OCI-LY7 (cell line): ENCODE results near the gene DIAPH1. TPM values are rescaled to one million over a fixed set of nuclear protein-coding genes. Genes with fewer than 3 reads are reported as not detected.

Source experiments
- BruUV-seq: library from RNA; stranded (reverse); fragments of 400-500 nt; replicated peaks from 2 replicates; lab custom pipeline; 2021; lab: Mats Ljungman, UMichigan
- CTCF ChIA-PET: fragments of 300-600 bp; sonication (Branson Sonifier 250); formaldehyde crosslinking; loops from one replicate; lab custom pipeline; 2022; ENCODE audit warnings: antibody characterized with exemption; ENCODE audit not compliant: unreplicated experiment; lab: Charles Lee
- POLR2A ChIA-PET: fragments of 300-600 bp; sonication (Branson Sonifier 250); formaldehyde crosslinking; loops from one replicate; lab custom pipeline; 2022; ENCODE audit warnings: antibody characterized with exemption; lab: Charles Lee
- DNase-seq: peaks from one replicate; pipeline ENCODE4 v3.0.0-alpha.2; 2015; ENCODE audit warnings: low spot score
- H2AFZ ChIP-seq: fragments of 200-600 bp; sonication (generic), shearing (Covaris generic); 2 replicates; pipeline ENCODE4 v1.6.1; 2014; ENCODE audit warnings: mild to moderate bottlenecking, antibody characterized with exemption, low read length, moderate library complexity
- H3K27ac ChIP-seq: fragments of 200-600 bp; sonication (generic); 2 replicates; pipeline ENCODE4 v1.5.1; 2014; ENCODE audit warnings: mixed run types, low read depth, mild to moderate bottlenecking, moderate library complexity, low read length, inconsistent platforms; ENCODE audit not compliant: poor library complexity, severe bottlenecking
- H3K36me3 ChIP-seq: fragments of 200-600 bp; sonication (generic); 2 replicates; pipeline ENCODE4 v1.6.1; 2014; ENCODE audit warnings: mild to moderate bottlenecking, antibody characterized with exemption, low read length, moderate library complexity, mixed read lengths; ENCODE audit not compliant: insufficient read depth
- H3K4me1 ChIP-seq: fragments of 200-600 bp; sonication (generic); 2 replicates; pipeline ENCODE4 v1.5.1; 2014; ENCODE audit warnings: mild to moderate bottlenecking, low read length; ENCODE audit not compliant: insufficient read depth, poor library complexity, severe bottlenecking
- H3K4me2 ChIP-seq: fragments of 200-600 bp; sonication (generic); 2 replicates; pipeline ENCODE4 v1.6.1; 2014; ENCODE audit warnings: mild to moderate bottlenecking, low read length
- H3K4me3 ChIP-seq: fragments of 200-600 bp; sonication (generic); 2 replicates; pipeline ENCODE4 v1.5.1; 2014; ENCODE audit warnings: mild to moderate bottlenecking, low read depth, low read length; ENCODE audit not compliant: poor library complexity, severe bottlenecking
- H3K79me2 ChIP-seq: fragments of 200-600 bp; sonication (generic); 2 replicates; pipeline ENCODE4 v1.6.1; 2016; ENCODE audit warnings: low read depth, mild to moderate bottlenecking, low read length, moderate library complexity, mixed read lengths; ENCODE audit not compliant: insufficient read depth
- H3K9me2 ChIP-seq: fragments of 200-600 bp; sonication (generic); 2 replicates; pipeline ENCODE4 v1.6.1; 2016; ENCODE audit warnings: mild to moderate bottlenecking, low read length, mixed read lengths; ENCODE audit not compliant: insufficient read depth
- H3K9me3 ChIP-seq: fragments of 200-600 bp; sonication (generic); 2 replicates; pipeline ENCODE4 v1.6.1; 2014; ENCODE audit warnings: mild to moderate bottlenecking, mixed run types, low read length, mixed read lengths
- H4K20me1 ChIP-seq: fragments of 200-600 bp; sonication (generic); 2 replicates; pipeline ENCODE4 v1.6.1; 2014; ENCODE audit warnings: mild to moderate bottlenecking, antibody characterized with exemption, low read length, moderate library complexity, mixed read lengths; ENCODE audit not compliant: insufficient read depth
- EZH2phosphoT487 ChIP-seq: fragments of 200-600 bp; sonication (generic); IDR thresholded peaks from 2 replicates; pipeline ENCODE4 v1.6.1; 2018; ENCODE audit warnings: low read depth, borderline replicate concordance, mild to moderate bottlenecking, mixed run types, antibody characterized with exemption, low read length, moderate library complexity, mixed read lengths
- intact Hi-C: fragments of 100-400 bp; cut with micrococcal nuclease; formaldehyde crosslinking; loops from one replicate; pipeline ENCODE4 v1.10.0; 2022; ENCODE audit not compliant: unreplicated experiment
- small RNA-seq: library from RNA; depleted of rRNA; stranded (forward); fragments of <200 nt; gene quantifications from one replicate; pipeline ENCODE3, GENCODE V24; 2014
- total RNA-seq, 2 experiments: library from RNA; depleted of rRNA in 1 of 2; stranded (reverse); fragments of >200 nt in 1 of 2; shearing (Covaris generic) in 1 of 2; gene quantifications; 2 replicates each; pipeline ENCODE4 v1.2.3, GENCODE V29; 2014 to 2022
- TF ChIP-seq, protein P1 (sequence below): fragments of 200-600 bp; sonication (generic); conservative IDR thresholded peaks from 2 replicates; pipeline ENCODE4 v1.5.1; 2014; ENCODE audit warnings: mild to moderate bottlenecking, antibody characterized with exemption, low read length, moderate library complexity, mixed read lengths

DIAPH1 gene
- total RNA-seq, 2 experiments from 2014 or later: 78.8 to 174 TPM

DNA sequence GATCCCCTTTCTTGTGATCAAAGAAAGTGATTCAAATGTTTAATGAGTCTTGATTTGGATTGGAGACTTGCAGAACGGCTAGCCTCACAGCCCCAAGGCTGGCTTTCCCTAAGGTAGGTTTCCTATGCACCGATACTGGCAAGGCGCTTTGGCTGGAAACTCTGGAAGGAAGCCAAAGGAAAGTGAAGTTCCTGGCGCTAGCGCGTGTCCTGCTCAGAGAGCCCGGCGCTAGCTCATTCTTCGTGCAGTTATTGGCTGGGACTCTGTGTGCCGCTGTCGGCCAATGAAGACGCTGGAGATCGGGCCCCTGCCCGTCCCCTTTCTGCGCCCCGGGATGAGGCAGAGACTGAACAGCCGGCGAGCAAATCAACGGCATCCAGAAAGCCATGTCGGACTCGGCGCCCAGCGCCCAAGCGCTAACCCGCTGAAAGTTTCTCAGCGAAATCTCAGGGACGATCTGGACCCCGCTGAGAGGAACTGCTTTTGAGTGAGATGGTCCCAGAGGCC lies 143.1 kb downstream of the DIAPH1 start, which contains the start of gene PCDHGC3:
PCDHGC3 (plus strand) TSS at position 342 of the 507 bp plus-strand sequence; CDS start at position 493, 151 bp downstream.
- intact Hi-C loops: loop anchor here (1.0 to 5.0 kb wide), 6 partner anchors 32 to 113 kb away; partner anchors contain the start of genes PCDHGA11 and PCDHGA5
- Histone ChIP-seq H3K9me2 (no peaks in the 10 kb centered on the region), H4K20me1 (no peaks in the 10 kb centered on the region), H2AFZ (peak within 1 kb of the TSS; percentile 97), H3K4me1 (peaks cover 51% of the 10 kb centered on the region), H3K9me3 (no peaks in the 10 kb centered on the region), H3K4me3 (peak within 1 kb of the TSS; percentile 79), H3K27ac (peak within 1 kb of the TSS; percentile 50), H3K79me2 (peaks cover 43% of the 10 kb centered on the region), H3K4me2 (peak within 1 kb of the TSS; percentile 84), H3K36me3 (peaks cover 18% of the 10 kb centered on the region; the same call in 1 of the 2 replicates)
- peak; percentile 85 for DNase-seq
- CTCF ChIA-PET: interaction anchor here (0.5 to 3.8 kb wide), 15 partner anchors 10 to 155 kb away, joined by 3 to 23 read pairs (median 4); partner anchors contain the start of genes PCDHGA12 and TAF7
- BruUV-seq: no TSS peak
- no peak for TF ChIP-seq EZH2phosphoT487
- TF ChIP-seq, protein P1, sequence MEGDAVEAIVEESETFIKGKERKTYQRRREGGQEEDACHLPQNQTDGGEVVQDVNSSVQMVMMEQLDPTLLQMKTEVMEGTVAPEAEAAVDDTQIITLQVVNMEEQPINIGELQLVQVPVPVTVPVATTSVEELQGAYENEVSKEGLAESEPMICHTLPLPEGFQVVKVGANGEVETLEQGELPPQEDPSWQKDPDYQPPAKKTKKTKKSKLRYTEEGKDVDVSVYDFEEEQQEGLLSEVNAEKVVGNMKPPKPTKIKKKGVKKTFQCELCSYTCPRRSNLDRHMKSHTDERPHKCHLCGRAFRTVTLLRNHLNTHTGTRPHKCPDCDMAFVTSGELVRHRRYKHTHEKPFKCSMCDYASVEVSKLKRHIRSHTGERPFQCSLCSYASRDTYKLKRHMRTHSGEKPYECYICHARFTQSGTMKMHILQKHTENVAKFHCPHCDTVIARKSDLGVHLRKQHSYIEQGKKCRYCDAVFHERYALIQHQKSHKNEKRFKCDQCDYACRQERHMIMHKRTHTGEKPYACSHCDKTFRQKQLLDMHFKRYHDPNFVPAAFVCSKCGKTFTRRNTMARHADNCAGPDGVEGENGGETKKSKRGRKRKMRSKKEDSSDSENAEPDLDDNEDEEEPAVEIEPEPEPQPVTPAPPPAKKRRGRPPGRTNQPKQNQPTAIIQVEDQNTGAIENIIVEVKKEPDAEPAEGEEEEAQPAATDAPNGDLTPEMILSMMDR: peak; percentile 72
- POLR2A ChIA-PET: interaction anchor here (0.9 to 8.0 kb wide), 14 partner anchors 8 to 88 kb away, joined by 3 to 108 read pairs (median 8); no protein-coding TSS in a partner anchor

DNA sequence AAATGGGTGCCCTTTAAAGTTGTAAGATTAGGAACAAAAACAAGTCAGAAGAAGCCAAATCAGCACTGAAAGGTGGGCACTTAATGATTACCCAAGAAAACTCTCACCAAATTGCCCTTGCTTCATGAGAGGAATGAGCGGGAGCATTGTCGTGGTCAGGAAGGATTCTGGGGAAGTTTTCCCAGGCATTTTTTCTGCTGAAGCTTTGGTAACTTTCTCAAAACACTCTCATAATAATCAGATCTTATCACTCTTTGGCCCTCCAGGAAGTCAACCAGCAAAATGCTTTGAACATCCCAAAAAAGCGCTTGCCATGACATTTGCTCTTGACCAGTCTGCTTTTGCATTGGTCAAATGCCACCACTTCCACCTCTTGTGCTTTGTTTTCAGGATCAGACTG lies 153.4 kb downstream of the DIAPH1 start:
- POLR2A ChIA-PET: interaction anchor here (0.7 to 3.6 kb wide), 5 partner anchors 10 to 60 kb away, joined by 3 to 16 read pairs (median 4); partner anchors contain the start of gene PCDHGC3
- BruUV-seq: no TSS peak
- no peaks in the 10 kb centered on the region for H3K9me2 ChIP-seq
- no peaks in the 10 kb centered on the region for H4K20me1 ChIP-seq
- no peak overlapping the region for H3K27ac ChIP-seq
- CTCF ChIA-PET: no interaction called here
- no peaks in the 10 kb centered on the region for H3K9me3 ChIP-seq
- no peak overlapping the region for H3K4me2 ChIP-seq
- no peak overlapping the region for H2AFZ ChIP-seq
- H3K79me2 ChIP-seq: no peaks in the 10 kb centered on the region
- no peak overlapping the region for H3K4me3 ChIP-seq
- no peak for TF ChIP-seq EZH2phosphoT487
- TF ChIP-seq, protein P1: no peak
- no peak for DNase-seq
- intact Hi-C loops: no loop called here
- H3K36me3 ChIP-seq: no peaks in the 10 kb centered on the region
- H3K4me1 ChIP-seq: no peaks in the 10 kb centered on the region

Small RNA genes lying within 50 kb of the gene (small RNA-seq; reads per million reads assigned to genes)
- not detected for gene RPS27AP10

Other genes with a start within 250 kb of the DIAPH1 start
- gene PCDHGB3, start 248.8 kb downstream of the DIAPH1 start, total RNA-seq (2014; rRNA removed; shearing (Covaris generic)): 3.5 and 5.8 TPM in 2 replicates
- 6.1 and 6.3 TPM in 2 replicates for gene PCDHGB3, start 248.8 kb downstream of the DIAPH1 start, total RNA-seq (2022)
- 6.3 and 7.2 TPM in 2 replicates for gene PCDHGA6, start 245.1 kb downstream of the DIAPH1 start, total RNA-seq (2014; rRNA removed; shearing (Covaris generic))
- 5.5 and 6.2 TPM in 2 replicates for gene PCDHGA6, start 245.1 kb downstream of the DIAPH1 start, total RNA-seq (2022)
- gene PCDHGA7, start 236.3 kb downstream of the DIAPH1 start, total RNA-seq (2014; rRNA removed; shearing (Covaris generic)): 4.7 and 6.4 TPM in 2 replicates
- 5.6 TPM in 2 replicates for gene PCDHGA7, start 236.3 kb downstream of the DIAPH1 start, total RNA-seq (2022)
- gene PCDHGB4, start 231.3 kb downstream of the DIAPH1 start, total RNA-seq (2014; rRNA removed; shearing (Covaris generic)): 8.7 and 9.3 TPM in 2 replicates
- gene PCDHGB4, start 231.3 kb downstream of the DIAPH1 start, total RNA-seq (2022): 6.5 and 6.9 TPM in 2 replicates
- gene PCDHGA8, start 226.4 kb downstream of the DIAPH1 start, total RNA-seq (2014; rRNA removed; shearing (Covaris generic)): 5.0 and 5.3 TPM in 2 replicates
- 3.8 and 4.7 TPM in 2 replicates for gene PCDHGA8, start 226.4 kb downstream of the DIAPH1 start, total RNA-seq (2022)
- gene PCDHGB5, start 221.1 kb downstream of the DIAPH1 start, total RNA-seq (2014; rRNA removed; shearing (Covaris generic)): 3.8 and 5.1 TPM in 2 replicates
- 7.1 and 8.6 TPM in 2 replicates for gene PCDHGB5, start 221.1 kb downstream of the DIAPH1 start, total RNA-seq (2022)
- 3.7 and 5.9 TPM in 2 replicates for gene PCDHGA9, start 216.2 kb downstream of the DIAPH1 start, total RNA-seq (2014; rRNA removed; shearing (Covaris generic))
- 5.2 and 5.7 TPM in 2 replicates for gene PCDHGA9, start 216.2 kb downstream of the DIAPH1 start, total RNA-seq (2022)
- gene PCDHGB6, start 211.0 kb downstream of the DIAPH1 start, total RNA-seq (2014; rRNA removed; shearing (Covaris generic)): 3.2 and 4.7 TPM in 2 replicates
- 4.1 and 4.5 TPM in 2 replicates for gene PCDHGB6, start 211.0 kb downstream of the DIAPH1 start, total RNA-seq (2022)
- 2.7 and 4.9 TPM in 2 replicates for gene PCDHGA10, start 206.0 kb downstream of the DIAPH1 start, total RNA-seq (2014; rRNA removed; shearing (Covaris generic))
- 3.4 and 3.9 TPM in 2 replicates for gene PCDHGA10, start 206.0 kb downstream of the DIAPH1 start, total RNA-seq (2022)
- gene PCDHGB7, start 201.3 kb downstream of the DIAPH1 start, total RNA-seq (2014; rRNA removed; shearing (Covaris generic)): 3.3 and 3.9 TPM in 2 replicates
- gene PCDHGB7, start 201.3 kb downstream of the DIAPH1 start, total RNA-seq (2022): 4.5 and 5.4 TPM in 2 replicates
- gene PCDHGA11, start 197.9 kb downstream of the DIAPH1 start, total RNA-seq (2014; rRNA removed; shearing (Covaris generic)): 4.8 and 6.8 TPM in 2 replicates
- 3.4 and 4.1 TPM in 2 replicates for gene PCDHGA11, start 197.9 kb downstream of the DIAPH1 start, total RNA-seq (2022)
- gene PCDHGA12, start 188.5 kb downstream of the DIAPH1 start, total RNA-seq (2014; rRNA removed; shearing (Covaris generic)): 2.6 and 3.9 TPM in 2 replicates
- 3.0 and 3.4 TPM in 2 replicates for gene PCDHGA12, start 188.5 kb downstream of the DIAPH1 start, total RNA-seq (2022)
- gene PCDHGC3, start 143.0 kb downstream of the DIAPH1 start, total RNA-seq (2014; rRNA removed; shearing (Covaris generic)): 20.4 and 27.2 TPM in 2 replicates
- 59.7 and 60.0 TPM in 2 replicates for gene PCDHGC3, start 143.0 kb downstream of the DIAPH1 start, total RNA-seq (2022)
- 6.3 and 8.4 TPM in 2 replicates for gene PCDHGC4, start 134.0 kb downstream of the DIAPH1 start, total RNA-seq (2014; rRNA removed; shearing (Covaris generic))
- 6.4 and 7.0 TPM in 2 replicates for gene PCDHGC4, start 134.0 kb downstream of the DIAPH1 start, total RNA-seq (2022)
- 3.0 and 4.4 TPM in 2 replicates for gene PCDHGC5, start 129.9 kb downstream of the DIAPH1 start, total RNA-seq (2014; rRNA removed; shearing (Covaris generic))
- 5.0 and 5.4 TPM in 2 replicates for gene PCDHGC5, start 129.9 kb downstream of the DIAPH1 start, total RNA-seq (2022)
- 78.8 and 85.4 TPM in 2 replicates for gene HDAC3, start 17.8 kb upstream of the DIAPH1 start, total RNA-seq (2014; rRNA removed; shearing (Covaris generic))
- gene HDAC3, start 17.8 kb upstream of the DIAPH1 start, total RNA-seq (2022): 83.6 and 85.3 TPM in 2 replicates
- gene RELL2, start 18.0 kb upstream of the DIAPH1 start, total RNA-seq (2014; rRNA removed; shearing (Covaris generic)): 28.0 and 29.8 TPM in 2 replicates
- 37.9 and 43.1 TPM in 2 replicates for gene RELL2, start 18.0 kb upstream of the DIAPH1 start, total RNA-seq (2022)
- 31.9 and 49.0 TPM in 2 replicates for gene FCHSD1, start 32.4 kb upstream of the DIAPH1 start, total RNA-seq (2014; rRNA removed; shearing (Covaris generic))
- gene FCHSD1, start 32.4 kb upstream of the DIAPH1 start, total RNA-seq (2022): 55.3 and 60.8 TPM in 2 replicates
- gene ARAP3, start 63.2 kb upstream of the DIAPH1 start, total RNA-seq (2014; rRNA removed; shearing (Covaris generic)): not detected in 2 replicates
- not detected in 2 replicates for gene ARAP3, start 63.2 kb upstream of the DIAPH1 start, total RNA-seq (2022)